LNCaP clone FGC (cell line): ENCODE data around the gene MARS1.
"Not testable (repeated sequence)": the region's sequence is repeated elsewhere in the genome, so short reads cannot be mapped to it uniquely, and the experiment has no call there.

ENCODE experiments used
- DNase-seq: peaks from one replicate; pipeline ENCODE4 v3.0.0-alpha.2; 2011; ENCODE audit warnings: low read depth
- H3K4me3 ChIP-seq: 2 replicates; pipeline ENCODE4 v1.5.1; 2011; ENCODE audit warnings: mild to moderate bottlenecking, low read depth, low read length, control low read depth
- TF ChIP-seq, protein P1 (sequence below): IDR thresholded peaks from 2 replicates; pipeline ENCODE4 v1.5.1; 2012; ENCODE audit warnings: mild to moderate bottlenecking; ENCODE audit not compliant: control insufficient read depth, insufficient read depth; ENCODE audit errors: extremely low read depth

The MARS1 gene

DNA sequence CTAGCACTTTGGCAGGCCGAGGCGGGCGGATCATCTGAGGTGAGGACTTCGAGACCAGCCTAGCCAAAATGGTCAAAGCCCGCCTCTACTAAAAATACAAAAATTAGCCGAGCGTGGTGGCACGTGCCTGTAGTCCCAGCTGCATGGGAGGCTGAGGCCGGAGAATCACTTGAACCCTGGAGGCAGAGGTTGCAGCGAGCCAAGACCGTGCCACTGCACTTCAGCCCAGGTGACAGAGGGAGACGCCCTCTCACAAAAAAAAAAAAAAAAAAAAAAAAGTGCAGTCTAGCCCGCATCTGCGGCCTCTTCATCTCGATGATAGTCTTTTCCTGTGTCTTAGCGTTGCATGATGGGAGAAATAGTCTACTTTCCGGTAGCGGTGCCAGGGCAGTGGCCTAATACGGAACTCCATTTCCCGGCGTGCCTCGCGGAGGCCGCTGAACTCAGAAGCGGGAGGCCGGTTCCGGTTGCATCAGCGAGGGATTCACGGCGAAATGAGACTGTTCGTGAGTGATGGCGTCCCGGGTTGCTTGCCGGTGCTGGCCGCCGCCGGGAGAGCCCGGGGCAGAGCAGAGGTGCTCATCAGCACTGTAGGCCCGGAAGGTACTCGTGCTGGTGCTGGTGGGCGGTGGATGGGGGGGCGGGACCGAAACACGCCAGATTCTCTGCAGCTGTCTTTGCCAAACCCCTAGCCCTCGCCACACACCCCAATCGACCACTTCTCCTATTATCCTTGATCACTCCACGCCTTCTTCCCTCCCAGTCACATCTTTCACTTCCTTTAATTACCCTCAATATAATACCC lies at the start of gene MARS1:
Gene MARS1, plus strand, starts transcription at position 472 of the 805 bp plus-strand sequence. Its CDS starts 23 bp downstream, at position 495.
- H3K4me3 ChIP-seq, result peak within 1 kb of the TSS; percentile 98
- DNase-seq, result peak; percentile 96
- TF ChIP-seq, protein P1, sequence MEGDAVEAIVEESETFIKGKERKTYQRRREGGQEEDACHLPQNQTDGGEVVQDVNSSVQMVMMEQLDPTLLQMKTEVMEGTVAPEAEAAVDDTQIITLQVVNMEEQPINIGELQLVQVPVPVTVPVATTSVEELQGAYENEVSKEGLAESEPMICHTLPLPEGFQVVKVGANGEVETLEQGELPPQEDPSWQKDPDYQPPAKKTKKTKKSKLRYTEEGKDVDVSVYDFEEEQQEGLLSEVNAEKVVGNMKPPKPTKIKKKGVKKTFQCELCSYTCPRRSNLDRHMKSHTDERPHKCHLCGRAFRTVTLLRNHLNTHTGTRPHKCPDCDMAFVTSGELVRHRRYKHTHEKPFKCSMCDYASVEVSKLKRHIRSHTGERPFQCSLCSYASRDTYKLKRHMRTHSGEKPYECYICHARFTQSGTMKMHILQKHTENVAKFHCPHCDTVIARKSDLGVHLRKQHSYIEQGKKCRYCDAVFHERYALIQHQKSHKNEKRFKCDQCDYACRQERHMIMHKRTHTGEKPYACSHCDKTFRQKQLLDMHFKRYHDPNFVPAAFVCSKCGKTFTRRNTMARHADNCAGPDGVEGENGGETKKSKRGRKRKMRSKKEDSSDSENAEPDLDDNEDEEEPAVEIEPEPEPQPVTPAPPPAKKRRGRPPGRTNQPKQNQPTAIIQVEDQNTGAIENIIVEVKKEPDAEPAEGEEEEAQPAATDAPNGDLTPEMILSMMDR, result peak; percentile 38

DNA sequence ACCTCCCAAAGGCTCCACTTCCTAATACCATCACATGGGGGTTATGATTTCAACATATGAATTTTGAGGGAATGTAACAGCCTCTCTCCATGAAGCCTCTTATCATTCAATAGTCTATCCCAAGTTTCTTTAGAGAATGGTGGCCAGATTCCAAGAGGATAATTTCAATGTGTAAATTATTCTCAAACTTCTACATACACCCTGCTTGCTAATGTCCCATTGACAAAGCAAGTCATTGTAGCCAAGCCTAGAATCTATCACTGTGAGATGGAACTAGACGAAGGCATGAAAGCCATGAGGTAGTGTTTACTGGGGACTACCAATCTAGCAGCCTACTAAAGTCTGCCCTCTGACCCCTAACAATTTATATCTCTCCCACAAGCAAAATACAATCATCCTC lies 49.5 kb upstream of the MARS1 start:
- no peak overlapping the region for H3K4me3 ChIP-seq
- DNase-seq, result no peak
- TF ChIP-seq, protein P1, result no peak

DNA sequence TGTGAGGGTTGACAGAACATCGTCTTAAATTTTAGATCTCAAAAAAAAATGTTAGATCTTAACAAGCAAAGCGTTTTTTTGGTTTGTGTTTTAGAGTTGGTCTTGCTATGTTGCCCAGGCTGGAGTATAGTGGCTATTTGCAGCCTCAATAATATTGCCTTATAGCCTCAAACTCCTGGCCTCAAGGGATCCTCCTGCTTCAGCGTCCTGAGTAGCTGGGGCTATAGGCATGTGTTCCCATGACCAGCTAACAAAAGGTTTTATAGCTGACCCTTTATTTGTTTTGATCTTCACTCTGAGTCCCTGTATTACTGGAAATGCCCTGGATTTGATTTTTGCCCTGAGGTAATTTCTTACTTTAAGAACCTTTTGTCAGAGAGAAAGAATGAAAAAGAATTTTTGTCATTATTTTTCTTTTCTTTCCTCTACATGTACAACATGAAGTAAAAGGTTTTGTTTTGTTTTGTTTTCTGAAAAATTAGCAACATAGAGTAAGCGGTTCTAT lies 48.1 kb upstream of the MARS1 start:
- DNase-seq, result no peak
- TF ChIP-seq, protein P1, result no peak
- no peak overlapping the region for H3K4me3 ChIP-seq

DNA sequence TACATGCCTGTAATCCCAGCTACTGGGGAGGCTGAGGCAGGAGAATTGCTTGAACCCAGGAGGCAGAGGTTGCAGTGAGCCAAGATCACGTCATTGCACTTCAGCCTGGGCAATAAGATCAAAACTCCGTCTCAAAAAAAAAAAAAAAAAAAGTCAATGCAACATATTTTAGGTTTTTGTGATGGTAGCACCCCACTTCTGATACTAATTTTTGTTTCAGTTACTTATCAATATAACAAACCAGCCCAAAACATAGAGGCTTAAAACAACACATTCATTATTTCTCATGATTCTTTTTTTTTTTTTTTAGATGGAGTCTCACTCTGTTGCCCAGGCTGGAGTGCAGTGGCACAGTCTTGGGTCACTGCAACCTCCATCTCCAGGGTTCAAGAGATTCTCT lies 46.5 kb upstream of the MARS1 start:
- DNase-seq, H3K4me3 ChIP-seq: not testable (repeated sequence)

DNA sequence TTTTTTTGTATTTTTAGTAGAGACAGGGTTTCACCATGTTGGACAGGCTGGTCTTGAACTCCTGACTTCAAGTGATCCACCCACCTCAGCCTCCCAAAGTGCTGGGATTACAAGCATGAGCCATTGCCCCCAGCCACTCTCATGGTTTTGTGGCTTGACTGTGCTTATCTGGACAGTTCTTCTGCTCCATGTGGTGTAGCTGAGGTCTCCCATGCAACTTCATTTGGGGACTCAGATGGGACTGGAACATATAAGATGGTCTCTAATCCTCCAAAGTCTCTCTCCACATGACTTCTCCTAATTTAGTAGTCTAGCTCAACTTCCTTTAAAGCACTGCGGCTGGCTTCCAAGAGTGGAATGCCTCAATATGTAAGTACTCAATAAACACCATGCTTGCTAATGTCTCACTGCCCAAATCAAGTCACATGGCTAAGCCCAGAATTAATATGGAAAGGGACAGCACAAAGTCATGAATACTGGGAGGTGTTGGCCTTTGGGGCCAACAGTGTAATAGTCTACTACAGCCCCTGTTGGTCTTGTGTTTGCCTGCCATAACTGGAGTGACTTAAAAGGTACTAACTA lies 45.9 kb upstream of the MARS1 start:
- DNase-seq, result no peak
- TF ChIP-seq, protein P1, result no peak
- no peak overlapping the region for H3K4me3 ChIP-seq

DNA sequence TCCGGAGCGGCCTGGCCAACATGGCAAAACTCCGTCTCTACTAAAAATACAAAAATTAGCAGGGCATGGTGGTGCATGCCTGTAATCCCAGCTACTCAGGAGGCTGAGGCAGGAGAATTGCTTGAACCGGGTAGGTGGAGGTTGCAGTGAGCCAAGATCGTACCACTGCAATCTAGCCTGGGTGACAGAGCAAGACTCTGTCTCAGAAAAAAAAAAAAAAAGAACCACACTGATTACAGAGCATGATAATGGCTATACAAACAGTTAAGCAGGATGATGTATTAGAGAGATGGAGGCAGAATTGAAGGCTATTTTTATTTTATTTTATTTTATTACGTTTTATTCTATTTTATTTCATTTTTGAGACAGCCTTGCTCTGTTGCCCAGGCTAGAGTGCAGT lies 43.5 kb upstream of the MARS1 start:
- DNase-seq, H3K4me3 ChIP-seq: not testable (repeated sequence)

DNA sequence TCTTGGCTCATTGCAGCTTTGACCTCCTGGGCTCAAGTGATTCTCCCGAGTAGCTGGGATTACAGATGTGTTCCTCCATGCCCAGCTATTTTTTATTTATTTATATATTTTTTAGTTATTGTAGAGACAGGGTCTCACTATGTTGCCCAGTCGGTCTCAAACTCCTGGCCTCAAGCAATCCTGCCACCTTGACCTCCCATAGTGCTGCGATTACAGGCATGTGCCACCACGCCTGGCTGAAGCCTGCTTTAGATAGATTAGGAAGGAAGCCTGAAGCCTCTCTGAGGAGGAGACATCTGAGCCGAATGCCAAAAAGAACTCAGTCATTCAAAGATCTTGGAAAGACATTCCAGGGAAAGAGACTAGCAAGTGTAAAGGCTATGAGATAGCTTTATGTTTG lies 43.1 kb upstream of the MARS1 start:
- no peak overlapping the region for H3K4me3 ChIP-seq
- TF ChIP-seq, protein P1, result no peak
- no peak for DNase-seq
